ENCODE measurements around the gene NR5A2. TPM values are rescaled to one million over a fixed set of nuclear protein-coding genes. Genes with fewer than 3 reads are reported as not detected.
A peak's percentile ranks its signal among the peaks of the same experiment; 100 is the strongest.

NR5A2 gene
- total RNA-seq, 1 donor from 2014 or later = 0.07 TPM

- no peaks in the 10 kb centered on the region for H3K27me3 Mint-ChIP-seq
- H3K36me3 Mint-ChIP-seq (ENCODE audit: low read depth) = no peaks in the 10 kb centered on the region
- ATAC-seq (ENCODE audit: low read depth) (no peak), DNase-seq (no peak)
- no peak for TF ChIP-seq CTCF (IDR thresholded peaks at IDR 0.05)
- H3K4me3 Mint-ChIP-seq = peak overlapping the region; percentile 41
- no peaks in the 10 kb centered on the region for H3K9me3 Mint-ChIP-seq
- peaks cover 65% of the 10 kb centered on the region for H3K4me1 Mint-ChIP-seq
- ChIA-PET CTCF (no interaction called here), POLR2A (no interaction called here)
- peak overlapping the region; percentile 74 for H3K27ac Mint-ChIP-seq
- intact Hi-C loops (cut with micrococcal nuclease) = loop anchor here (5.0 kb wide), 3 partner anchors 262 to 872 kb away; partner anchors contain the start of genes KIF21B and ZNF281
Observed at GRCh38 chr1:200150006-200150405, 122.5 kb downstream of the NR5A2 start.

DNA sequence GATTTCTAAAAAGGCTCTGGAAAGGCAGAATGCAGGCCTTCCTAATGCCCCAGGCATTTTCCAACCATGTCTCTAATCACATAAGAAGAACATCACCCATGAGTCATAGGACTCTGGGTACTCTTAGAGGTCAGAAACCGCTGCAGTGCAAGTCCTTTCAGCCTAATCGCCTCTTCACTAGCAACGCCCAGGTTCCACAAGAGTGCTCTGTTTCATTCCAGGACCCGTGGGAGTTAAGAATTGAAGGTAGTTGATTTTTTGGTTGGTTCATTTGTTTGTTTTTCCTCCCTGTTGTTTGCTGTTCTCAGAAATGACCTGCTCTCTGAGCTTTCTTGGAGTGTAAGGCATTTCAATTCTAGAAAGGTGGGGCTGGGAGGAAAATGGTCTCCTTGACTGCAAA is 123.2 kb downstream of the NR5A2 start:
- ChIA-PET POLR2A (interaction anchor here (0.5 to 1.0 kb wide), 2 partner anchors 156 to 243 kb away, joined by 3 to 4 read pairs; no protein-coding TSS in a partner anchor), CTCF (no interaction called here)
- Mint-ChIP-seq H3K27ac (peak overlapping the region; percentile 74), H3K36me3 (ENCODE audit: low read depth) (no peaks in the 10 kb centered on the region), H3K27me3 (no peaks in the 10 kb centered on the region), H3K4me1 (peaks cover 62% of the 10 kb centered on the region), H3K4me3 (peak overlapping the region; percentile 41), H3K9me3 (no peaks in the 10 kb centered on the region)
- DNase-seq (no peak), ATAC-seq (ENCODE audit: low read depth) (peak; percentile 10)
- TF ChIP-seq CTCF (IDR thresholded peaks at IDR 0.05) = no peak
- intact Hi-C loops (cut with micrococcal nuclease) = loop anchor here (5.0 kb wide), 3 partner anchors 262 to 872 kb away; partner anchors contain the start of genes KIF21B and ZNF281

GRCh38 chr1:200152336-200152735 is 124.8 kb downstream of the NR5A2 start:
- ATAC-seq (ENCODE audit: low read depth) (no peak), DNase-seq (no peak)
- no peak for TF ChIP-seq CTCF (IDR thresholded peaks at IDR 0.05)
- no peaks in the 10 kb centered on the region for H3K9me3 Mint-ChIP-seq
- H3K36me3 Mint-ChIP-seq (ENCODE audit: low read depth) = no peaks in the 10 kb centered on the region
- POLR2A ChIA-PET = interaction anchor here (4.7 kb wide), 1 partner anchor 152 kb away, joined by 63 read pairs; no protein-coding TSS in a partner anchor
- no peaks in the 10 kb centered on the region for H3K27me3 Mint-ChIP-seq
- CTCF ChIA-PET = no interaction called here
- H3K4me3 Mint-ChIP-seq = peak overlapping the region; percentile 70
- intact Hi-C loops (cut with micrococcal nuclease) = loop anchor here (5.0 kb wide), 3 partner anchors 260 to 870 kb away; partner anchors contain the start of genes KIF21B and ZNF281
- H3K4me1 Mint-ChIP-seq = peaks cover 58% of the 10 kb centered on the region
- peak overlapping the region; percentile 91 for H3K27ac Mint-ChIP-seq

- peak overlapping the region; percentile 70 for H3K4me3 Mint-ChIP-seq
- H3K27me3 Mint-ChIP-seq = no peaks in the 10 kb centered on the region
- ATAC-seq (ENCODE audit: low read depth) (peak; percentile 70), DNase-seq (no peak)
- no peaks in the 10 kb centered on the region for H3K36me3 Mint-ChIP-seq (ENCODE audit: low read depth)
- POLR2A ChIA-PET = interaction anchor here (0.8 to 4.7 kb wide), 6 partner anchors 12 to 867 kb away, joined by 3 to 63 read pairs (median 5); no protein-coding TSS in a partner anchor
- CTCF ChIA-PET = interaction anchor here (1.1 to 2.3 kb wide), 2 partner anchors 14 to 148 kb away, joined by 3 to 9 read pairs; no protein-coding TSS in a partner anchor
- H3K4me1 Mint-ChIP-seq = peaks cover 58% of the 10 kb centered on the region
- peak overlapping the region; percentile 91 for H3K27ac Mint-ChIP-seq
- intact Hi-C loops (cut with micrococcal nuclease) = loop anchor here (1.0 to 5.0 kb wide), 6 partner anchors 15 to 869 kb away; partner anchors contain the start of genes KIF21B and ZNF281
- TF ChIP-seq CTCF (IDR thresholded peaks at IDR 0.05) = no peak
- H3K9me3 Mint-ChIP-seq = no peaks in the 10 kb centered on the region
Observed at GRCh38 chr1:200153277-200154055, 126.0 kb downstream of the NR5A2 start.

Measured in activated B cell treated with CpG ODN at 0.5 μM for 24 hours (primary cell).